Measurements from ENCODE around the gene PRR5. TPM values are rescaled to one million over a fixed set of nuclear protein-coding genes. Genes with fewer than 3 reads are reported as not detected.

Gene PRR5
- total and polyA plus RNA-seq, 7 donors = 7.9 to 35.6 (median 12.7) TPM

DNA sequence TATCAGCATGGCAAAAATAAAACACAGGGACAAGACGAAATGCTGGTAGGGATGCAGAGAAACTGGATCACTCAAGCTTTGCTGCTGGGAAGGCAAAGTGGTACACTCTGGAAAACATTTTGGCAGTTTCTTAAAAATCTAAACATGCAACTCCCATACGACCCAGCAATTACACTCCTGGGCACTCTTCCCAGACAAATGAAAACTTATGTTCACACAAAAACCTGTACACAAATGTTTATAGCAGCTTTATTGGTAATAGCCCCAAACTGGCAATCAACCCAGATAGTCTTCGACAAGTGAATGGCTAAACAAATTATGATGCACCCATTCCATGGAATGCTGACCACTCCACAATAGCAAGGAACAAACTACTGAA lies 35.8 kb upstream of the PRR5 start:
- Histone ChIP-seq H3K27me3 (peaks cover 0 to 18% (median 4%) of the 10 kb centered on the region in 3 donors), H3K9me3 (no peaks in the 10 kb centered on the region), H3K36me3 (no peaks in the 10 kb centered on the region), H3K4me1 (peaks cover 0 to 25% (median 14%) of the 10 kb centered on the region in 4 donors), H3K27ac (no peak overlapping the region), H3K4me3 (no peak overlapping the region)
- WGBS, 2 donors = 9 to 55% methylated on average over 3 of the region's 3 CpGs
- DNase-seq = no peak
- intact Hi-C loops (cut with DNase I) = no loop called here
- no peak for TF ChIP-seq POLR2AphosphoS5 (IDR thresholded peaks at IDR 0.05)
- no peak for TF ChIP-seq EP300 (IDR thresholded peaks at IDR 0.05)
- TF ChIP-seq POLR2A (IDR thresholded peaks at IDR 0.05) = no peak
- TF ChIP-seq, protein P1, sequence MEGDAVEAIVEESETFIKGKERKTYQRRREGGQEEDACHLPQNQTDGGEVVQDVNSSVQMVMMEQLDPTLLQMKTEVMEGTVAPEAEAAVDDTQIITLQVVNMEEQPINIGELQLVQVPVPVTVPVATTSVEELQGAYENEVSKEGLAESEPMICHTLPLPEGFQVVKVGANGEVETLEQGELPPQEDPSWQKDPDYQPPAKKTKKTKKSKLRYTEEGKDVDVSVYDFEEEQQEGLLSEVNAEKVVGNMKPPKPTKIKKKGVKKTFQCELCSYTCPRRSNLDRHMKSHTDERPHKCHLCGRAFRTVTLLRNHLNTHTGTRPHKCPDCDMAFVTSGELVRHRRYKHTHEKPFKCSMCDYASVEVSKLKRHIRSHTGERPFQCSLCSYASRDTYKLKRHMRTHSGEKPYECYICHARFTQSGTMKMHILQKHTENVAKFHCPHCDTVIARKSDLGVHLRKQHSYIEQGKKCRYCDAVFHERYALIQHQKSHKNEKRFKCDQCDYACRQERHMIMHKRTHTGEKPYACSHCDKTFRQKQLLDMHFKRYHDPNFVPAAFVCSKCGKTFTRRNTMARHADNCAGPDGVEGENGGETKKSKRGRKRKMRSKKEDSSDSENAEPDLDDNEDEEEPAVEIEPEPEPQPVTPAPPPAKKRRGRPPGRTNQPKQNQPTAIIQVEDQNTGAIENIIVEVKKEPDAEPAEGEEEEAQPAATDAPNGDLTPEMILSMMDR (IDR thresholded peaks at IDR 0.05) = no peak

DNA sequence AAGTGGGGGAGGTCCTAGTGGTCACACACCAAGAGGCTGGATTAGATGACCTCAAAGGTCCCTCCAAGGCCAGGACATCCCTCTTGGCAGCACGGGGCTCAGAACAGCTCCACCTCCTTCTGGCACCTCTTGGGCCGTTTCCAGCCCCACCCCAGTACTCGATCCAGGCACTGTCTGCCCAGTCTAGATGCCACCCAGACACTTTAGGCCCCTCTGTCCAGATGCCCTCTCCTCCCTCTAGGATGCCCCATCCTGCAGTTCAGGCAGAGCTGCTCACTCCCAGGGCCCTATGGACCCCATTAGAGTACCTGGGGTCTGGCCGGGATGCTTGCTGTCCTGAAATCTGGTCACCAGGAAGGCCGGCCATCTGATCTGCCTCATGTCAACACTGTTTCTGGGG lies 34.7 kb upstream of the PRR5 start:
- no peak overlapping the region for H3K4me3 ChIP-seq
- no peak for TF ChIP-seq POLR2AphosphoS5 (IDR thresholded peaks at IDR 0.05)
- TF ChIP-seq, protein P1 (IDR thresholded peaks at IDR 0.05) = no peak
- TF ChIP-seq POLR2A (IDR thresholded peaks at IDR 0.05) = no peak
- TF ChIP-seq EP300 (IDR thresholded peaks at IDR 0.05) = no peak
- peaks cover 0 to 25% (median 14%) of the 10 kb centered on the region in 4 donors for H3K4me1 ChIP-seq
- H3K27me3 ChIP-seq = peaks cover 0 to 18% (median 4%) of the 10 kb centered on the region in 3 donors
- H3K27ac ChIP-seq = peak overlapping the region in 2 of 4 donors; percentile 74 to 76
- intact Hi-C loops (cut with DNase I) = no loop called here
- peak; percentile 51 for DNase-seq
- H3K36me3 ChIP-seq = no peaks in the 10 kb centered on the region
- H3K9me3 ChIP-seq = no peaks in the 10 kb centered on the region
- WGBS, 2 donors = 15 to 61% methylated on average over 5 of the region's 5 CpGs

DNA sequence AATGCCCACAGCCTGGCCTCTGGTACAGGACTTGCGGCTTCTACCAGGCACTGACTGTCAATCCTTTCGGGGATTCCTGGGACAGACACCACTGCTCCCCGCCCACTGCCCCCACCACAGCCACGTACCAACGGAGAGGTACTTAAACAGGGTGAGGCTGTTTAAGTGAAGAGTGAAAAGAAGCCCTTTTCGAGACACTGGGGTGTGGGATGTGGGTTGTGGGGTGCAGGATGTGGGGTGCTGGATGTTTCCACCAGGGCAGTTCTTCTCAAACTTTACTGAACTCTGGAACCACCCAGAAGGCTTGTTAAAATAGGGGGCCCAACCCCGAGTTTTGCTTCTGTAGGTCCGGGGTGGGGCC lies 34.2 kb upstream of the PRR5 start:
- intact Hi-C loops (cut with DNase I) = no loop called here
- WGBS, 2 donors = 4 to 15% methylated on average over 8 of the region's 8 CpGs
- no peaks in the 10 kb centered on the region for H3K9me3 ChIP-seq
- TF ChIP-seq, protein P1 (IDR thresholded peaks at IDR 0.05) = no peak
- TF ChIP-seq POLR2A (IDR thresholded peaks at IDR 0.05) = no peak
- TF ChIP-seq EP300 (IDR thresholded peaks at IDR 0.05) = no peak
- no peak for TF ChIP-seq POLR2AphosphoS5 (IDR thresholded peaks at IDR 0.05)
- H3K36me3 ChIP-seq = no peaks in the 10 kb centered on the region
- H3K27ac ChIP-seq = peak overlapping the region; percentile 58 to 76 (median 71)
- peak; percentile 58 for DNase-seq
- H3K27me3 ChIP-seq = peaks cover 0 to 18% (median 4%) of the 10 kb centered on the region in 3 donors
- H3K4me1 ChIP-seq = peaks cover 0 to 25% (median 14%) of the 10 kb centered on the region in 4 donors
- H3K4me3 ChIP-seq = peak overlapping the region; percentile 41 to 72 (median 58)

DNA sequence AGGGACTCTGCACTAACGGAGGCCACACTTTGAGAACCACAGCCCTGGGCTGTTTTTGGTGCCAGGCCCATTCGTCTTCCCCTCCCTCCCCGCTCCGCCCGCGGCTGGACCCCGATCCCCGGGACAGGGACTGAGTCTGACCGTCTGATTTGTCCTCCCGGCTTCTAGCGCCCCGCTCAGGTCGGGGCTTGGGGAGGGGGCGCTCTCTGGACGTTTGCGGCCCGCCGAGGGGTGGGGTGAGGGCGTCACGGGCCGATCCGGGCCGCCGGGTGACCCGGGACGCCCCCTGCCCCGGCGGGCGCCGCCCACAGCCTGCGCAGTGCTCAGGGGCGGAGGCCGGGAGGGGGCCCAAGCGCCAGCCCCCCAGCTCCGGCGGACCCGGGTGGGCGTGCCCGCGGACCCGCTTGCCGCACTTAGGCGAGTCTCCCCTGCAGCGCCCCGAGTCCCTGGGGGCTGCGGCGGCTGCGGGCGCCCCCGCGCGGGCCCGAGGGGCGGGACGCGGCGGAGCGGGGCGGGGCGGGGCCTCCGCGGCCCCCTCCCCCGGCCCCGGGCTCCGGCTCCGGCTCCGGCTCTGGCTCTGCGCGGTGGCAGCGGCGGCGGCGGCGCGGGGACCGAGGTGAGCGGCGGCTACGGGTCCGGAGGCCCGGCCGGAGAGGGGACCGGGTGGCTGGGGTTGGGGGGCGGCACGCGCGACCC lies 33.7 kb upstream of the PRR5 start:
- Histone ChIP-seq H3K27ac (peak overlapping the region; percentile 58 to 76 (median 71)), H3K36me3 (no peaks in the 10 kb centered on the region), H3K27me3 (peaks cover 0 to 18% (median 4%) of the 10 kb centered on the region in 3 donors), H3K4me3 (peak overlapping the region; percentile 41 to 72 (median 58)), H3K9me3 (no peaks in the 10 kb centered on the region), H3K4me1 (peaks cover 0 to 25% (median 14%) of the 10 kb centered on the region in 4 donors)
- intact Hi-C loops (cut with DNase I) = no loop called here
- no peak for TF ChIP-seq POLR2AphosphoS5 (IDR thresholded peaks at IDR 0.05)
- TF ChIP-seq POLR2A (IDR thresholded peaks at IDR 0.05) = no peak
- TF ChIP-seq, protein P1 (IDR thresholded peaks at IDR 0.05) = no peak
- no peak for TF ChIP-seq EP300 (IDR thresholded peaks at IDR 0.05)
- WGBS, 2 donors = 1% methylated on average over 87 of the region's 87 CpGs
- DNase-seq = peak; percentile 64
